GM18867 (cell line): ENCODE data around the gene KLK11.

Experiments used
- ATAC-seq: cut with Tn5 transposase; IDR thresholded peaks from one replicate; pipeline ENCODE4 v1.9.1; 2021; ENCODE audit warnings: mild to moderate bottlenecking, moderate library complexity; ENCODE audit not compliant: unreplicated experiment

Gene KLK11, protein sequence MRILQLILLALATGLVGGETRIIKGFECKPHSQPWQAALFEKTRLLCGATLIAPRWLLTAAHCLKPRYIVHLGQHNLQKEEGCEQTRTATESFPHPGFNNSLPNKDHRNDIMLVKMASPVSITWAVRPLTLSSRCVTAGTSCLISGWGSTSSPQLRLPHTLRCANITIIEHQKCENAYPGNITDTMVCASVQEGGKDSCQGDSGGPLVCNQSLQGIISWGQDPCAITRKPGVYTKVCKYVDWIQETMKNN

GRCh38 chr19:51026554-51026831, at the start of gene KLK11:
KLK11 (minus strand) TSS chr19:51026616; CDS start chr19:51025631, 985 bp downstream.
- ATAC-seq, result no peak

GRCh38 chr19:51075998-51076397, 49.6 kb upstream of the KLK11 start:
- ATAC-seq, result no peak

GRCh38 chr19:51071095-51071405, 44.6 kb upstream of the KLK11 start:
- no peak for ATAC-seq

DNA sequence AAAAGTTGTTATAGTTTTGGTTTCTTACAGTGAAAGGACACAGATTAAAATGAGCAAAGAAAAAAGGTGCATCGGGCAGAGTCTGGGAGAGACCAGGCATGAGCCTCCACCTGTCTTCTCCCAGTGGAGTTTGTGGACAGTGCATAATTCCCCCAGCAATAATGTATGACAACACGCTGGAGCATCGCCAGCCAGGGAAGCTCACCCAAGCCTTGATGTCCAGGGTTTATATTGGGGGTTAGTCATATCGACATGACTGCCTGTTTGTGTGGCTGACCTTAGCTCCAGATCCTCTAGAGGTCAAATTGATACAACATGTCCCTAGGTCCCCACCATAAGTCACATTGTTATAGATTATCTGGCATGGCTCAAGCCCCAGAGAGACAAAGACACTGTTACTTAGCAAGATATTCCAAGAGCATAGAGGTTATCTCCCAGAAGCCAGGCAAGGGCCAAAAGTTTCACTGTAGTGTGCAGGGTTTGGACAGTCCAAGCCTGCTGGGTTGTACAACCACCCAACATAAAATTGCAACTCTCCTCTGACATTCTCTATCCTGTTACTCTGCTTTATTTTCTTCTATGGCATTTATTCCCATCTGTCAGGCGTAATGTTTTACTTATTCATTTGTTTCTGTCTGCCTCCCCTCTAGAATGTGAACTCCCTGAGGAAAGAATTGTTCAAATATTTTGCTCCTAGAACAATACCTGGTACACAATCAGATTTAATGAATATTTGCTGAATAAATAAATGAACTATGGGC, 44.1 kb upstream of the KLK11 start:
- ATAC-seq, result no peak

- no peak for ATAC-seq
These were observed 40.2 kb upstream of the KLK11 start for GRCh38 chr19:51066393-51067186.

- ATAC-seq, result no peak
These were observed 39.0 kb upstream of the KLK11 start for GRCh38 chr19:51065221-51065960.

DNA sequence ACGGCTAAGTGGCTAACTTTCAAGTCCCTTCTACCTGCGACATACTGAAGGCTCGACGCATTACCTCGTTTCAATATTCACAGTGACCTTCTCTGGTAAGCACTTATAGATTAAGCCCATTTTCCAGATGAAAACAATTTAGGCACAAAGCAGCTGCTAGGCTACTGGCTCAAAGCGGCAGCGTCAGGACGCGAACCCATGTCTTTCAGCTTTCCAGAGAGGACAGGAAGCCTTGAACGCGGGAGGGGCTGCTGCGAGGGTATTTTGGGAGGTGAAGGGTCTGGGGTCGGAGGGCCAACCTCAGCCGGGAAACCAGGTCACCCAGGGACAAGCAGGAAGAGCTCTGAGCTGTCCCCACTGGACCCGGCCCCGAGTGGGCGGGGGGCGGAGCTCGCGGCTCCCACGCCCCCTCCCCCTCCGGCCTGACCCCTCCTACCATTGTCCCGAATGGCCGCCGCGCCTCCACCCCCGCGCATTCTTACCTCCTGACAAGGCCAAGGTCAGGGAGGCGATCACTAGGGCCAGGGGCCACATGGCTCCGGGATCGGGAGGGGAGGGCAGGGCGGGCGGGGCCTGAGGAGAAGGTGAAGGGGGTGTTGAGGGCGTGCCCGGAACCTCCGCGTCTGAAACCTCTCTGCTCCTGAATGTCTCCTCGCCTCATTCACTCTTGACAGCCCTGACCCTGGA, 38.3 kb upstream of the KLK11 start, which contains the start of gene KLK13:
Gene KLK13, minus strand, starts transcription at position 559 of the 687 bp plus-strand sequence. Its CDS starts 25 bp downstream, at position 534.
- no peak for ATAC-seq

DNA sequence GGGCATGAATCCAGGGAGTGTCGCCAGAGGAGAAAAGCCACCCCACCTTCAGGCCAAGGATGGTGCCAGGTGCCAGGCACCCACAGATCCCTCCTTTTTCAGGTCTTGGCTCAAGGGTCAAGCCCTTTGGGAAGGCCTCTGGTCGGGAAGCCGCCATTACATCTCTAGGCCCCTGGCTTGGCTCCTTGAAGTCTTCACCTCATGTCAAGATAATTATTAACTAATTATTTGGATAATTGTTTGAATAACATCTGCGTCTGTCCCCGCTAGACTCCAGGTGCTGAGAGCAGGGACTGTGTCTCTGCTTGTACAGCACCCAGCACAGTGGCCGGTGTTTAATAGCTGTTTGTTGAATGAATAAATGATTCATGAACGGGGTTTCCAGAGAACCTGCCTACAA, 37.2 kb upstream of the KLK11 start:
- ATAC-seq, result no peak

GRCh38 chr19:51060973-51061372, 34.6 kb upstream of the KLK11 start:
- ATAC-seq, result no peak

- ATAC-seq, result no peak
These were observed 33.9 kb upstream of the KLK11 start for GRCh38 chr19:51060336-51060735.

GRCh38 chr19:51059715-51060114, 33.3 kb upstream of the KLK11 start:
- ATAC-seq, result no peak

GRCh38 chr19:51055866-51056265, 29.4 kb upstream of the KLK11 start:
- ATAC-seq, result no peak

- ATAC-seq, result no peak
These were observed 20.6 kb upstream of the KLK11 start for GRCh38 chr19:51047031-51047335.

- ATAC-seq, result no peak
These were observed 17.9 kb upstream of the KLK11 start for GRCh38 chr19:51044327-51044726.

GRCh38 chr19:51043497-51043896, 17.1 kb upstream of the KLK11 start:
- ATAC-seq, result no peak

DNA sequence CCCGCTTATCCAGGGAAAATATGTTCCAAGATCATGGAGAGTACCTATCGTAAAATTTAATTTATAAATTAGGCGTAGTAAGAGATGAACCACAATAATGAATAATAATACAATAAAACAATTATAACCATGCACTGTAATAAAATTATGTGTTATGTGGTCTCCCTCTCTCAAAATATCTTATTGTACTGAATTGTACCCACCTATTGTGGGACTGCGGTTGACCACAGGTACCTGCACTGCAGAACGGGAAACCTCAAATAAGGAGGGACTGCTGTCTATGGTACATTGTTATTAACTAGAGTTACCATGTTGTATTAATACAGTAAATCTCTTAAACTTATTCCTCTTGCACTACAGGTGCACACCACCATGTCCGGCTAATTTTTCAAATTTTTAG, 13.7 kb upstream of the KLK11 start:
- ATAC-seq, result no peak

GRCh38 chr19:51036519-51036918, 10.1 kb upstream of the KLK11 start:
- ATAC-seq, result no peak

GRCh38 chr19:51034704-51035103, 8.3 kb upstream of the KLK11 start, which contains the start of gene KLK12:
KLK12 (minus strand) TSS chr19:51035002; CDS start chr19:51034621, 381 bp downstream.
- no peak for ATAC-seq

GRCh38 chr19:51031880-51032225, 5.4 kb upstream of the KLK11 start:
- no peak for ATAC-seq

DNA sequence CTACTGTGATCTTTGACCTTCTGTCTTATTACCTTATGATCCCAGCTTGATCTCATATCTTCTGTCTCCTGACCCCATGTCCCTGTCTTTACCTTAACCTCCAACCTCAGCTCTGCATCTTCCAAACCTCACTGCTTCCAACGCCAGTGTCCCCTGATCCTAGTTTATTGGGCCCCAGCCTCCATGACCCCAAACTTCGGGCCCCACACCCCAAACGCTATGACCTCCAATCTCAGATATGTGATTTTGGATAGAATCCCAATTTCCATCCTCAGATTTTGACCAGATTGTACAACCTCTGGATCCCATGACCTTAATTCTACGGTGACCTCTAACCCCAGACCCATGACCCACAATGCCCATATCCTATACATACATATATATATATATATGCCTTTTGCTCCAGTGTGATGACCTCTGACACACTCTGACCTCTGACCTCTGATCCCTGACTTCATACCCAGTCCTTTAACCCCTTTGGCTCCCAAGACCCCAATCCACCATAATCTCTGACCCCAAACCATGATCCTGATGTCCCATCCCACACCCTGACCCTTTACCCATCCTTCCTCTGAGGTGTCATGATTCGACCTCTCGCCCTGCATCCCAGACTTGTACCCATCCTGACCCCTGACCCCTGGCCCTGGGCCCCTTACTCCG, 4.9 kb upstream of the KLK11 start:
- ATAC-seq, result no peak
